ENCODE data around the gene CCR1. TPM values are rescaled to one million over a fixed set of nuclear protein-coding genes. Genes with fewer than 3 reads are reported as not detected.

Gene CCR1
- polyA plus RNA-seq, 1 donor (not counting 4 experiments of a cell fraction or from before 2014, with no cell fraction given), result not detected

DNA sequence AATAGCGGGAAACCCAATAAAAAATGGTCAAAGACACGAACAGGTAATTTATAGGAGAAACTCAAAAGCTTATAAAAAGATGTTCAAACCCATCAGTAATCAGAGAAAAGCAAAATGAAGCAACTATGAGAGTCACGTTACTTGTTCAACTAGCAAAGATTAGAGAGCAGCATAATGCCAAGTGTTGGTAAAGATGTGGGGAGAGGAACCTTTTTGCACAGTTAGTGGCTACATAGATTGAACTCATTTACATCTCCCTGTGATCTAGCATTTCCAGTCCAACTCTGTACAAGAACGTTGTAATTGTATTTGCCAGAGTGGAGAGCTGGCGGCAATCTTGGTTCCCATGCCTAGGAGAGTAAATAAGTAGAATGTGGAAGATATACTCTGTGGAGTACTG lies 15.2 kb downstream of the CCR1 start:
- Histone ChIP-seq H3K79me2 (ENCODE audit: control insufficient read depth, insufficient read depth, low read length) (no peaks in the 10 kb centered on the region), H3K9me3 (ENCODE audit: control insufficient read depth, low read depth, low read length) (no peaks in the 10 kb centered on the region), H2AFZ (ENCODE audit: control insufficient read depth, low read length) (no peak overlapping the region), H3K9ac (ENCODE audit: control insufficient read depth, extremely low read depth, insufficient read depth, low read length) (no peak overlapping the region), H3K27ac (ENCODE audit: control insufficient read depth, insufficient read depth, low read length) (no peak overlapping the region), H3K4me2 (ENCODE audit: control insufficient read depth, extremely low read depth, insufficient read depth, low read depth, low read length) (no peak overlapping the region), H4K20me1 (ENCODE audit: control insufficient read depth, extremely low read depth, insufficient read depth, low read length) (no peaks in the 10 kb centered on the region), H3K27me3 (ENCODE audit: control insufficient read depth, extremely low read depth, insufficient read depth, low read length) (no peaks in the 10 kb centered on the region), H3K36me3 (ENCODE audit: control insufficient read depth in 2 of 2, extremely low read depth in 1 of 2, insufficient read depth in 2 of 2, low read length in 2 of 2) (no peaks in the 10 kb centered on the region), H3K9me1 (ENCODE audit: control insufficient read depth, extremely low read depth, insufficient read depth, low read length) (no peaks in the 10 kb centered on the region), H3K4me1 (ENCODE audit: control insufficient read depth, extremely low read depth, insufficient read depth, low read length) (no peaks in the 10 kb centered on the region), H3K4me3 (ENCODE audit: control insufficient read depth in 2 of 3, extremely low read depth in 1 of 3, insufficient read depth in 2 of 3, low read depth in 1 of 3, low read length in 3 of 3) (no peak overlapping the region)
- TF ChIP-seq, protein P1, sequence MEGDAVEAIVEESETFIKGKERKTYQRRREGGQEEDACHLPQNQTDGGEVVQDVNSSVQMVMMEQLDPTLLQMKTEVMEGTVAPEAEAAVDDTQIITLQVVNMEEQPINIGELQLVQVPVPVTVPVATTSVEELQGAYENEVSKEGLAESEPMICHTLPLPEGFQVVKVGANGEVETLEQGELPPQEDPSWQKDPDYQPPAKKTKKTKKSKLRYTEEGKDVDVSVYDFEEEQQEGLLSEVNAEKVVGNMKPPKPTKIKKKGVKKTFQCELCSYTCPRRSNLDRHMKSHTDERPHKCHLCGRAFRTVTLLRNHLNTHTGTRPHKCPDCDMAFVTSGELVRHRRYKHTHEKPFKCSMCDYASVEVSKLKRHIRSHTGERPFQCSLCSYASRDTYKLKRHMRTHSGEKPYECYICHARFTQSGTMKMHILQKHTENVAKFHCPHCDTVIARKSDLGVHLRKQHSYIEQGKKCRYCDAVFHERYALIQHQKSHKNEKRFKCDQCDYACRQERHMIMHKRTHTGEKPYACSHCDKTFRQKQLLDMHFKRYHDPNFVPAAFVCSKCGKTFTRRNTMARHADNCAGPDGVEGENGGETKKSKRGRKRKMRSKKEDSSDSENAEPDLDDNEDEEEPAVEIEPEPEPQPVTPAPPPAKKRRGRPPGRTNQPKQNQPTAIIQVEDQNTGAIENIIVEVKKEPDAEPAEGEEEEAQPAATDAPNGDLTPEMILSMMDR (optimal IDR thresholded peaks at IDR 0.05 in 1 of 3, IDR thresholded peaks at IDR 0.05 in 1 of 3, conservative IDR thresholded peaks at IDR 0.05 in 1 of 3; ENCODE audit: extremely low read depth in 1 of 3, insufficient read depth in 2 of 3, low read length in 3 of 3), result no peak
- no peak for TF ChIP-seq EZH2 (IDR thresholded peaks at IDR 0.05; ENCODE audit: low read length)
- FAIRE-seq, result no peak
- DNase-seq (ENCODE audit: low read depth, low spot score), result no peak
- dilution Hi-C loops (cut with MboI; ENCODE audit: extremely low pct_ligation_motif_present, low sequenced_read_pairs), result no loop called here

DNA sequence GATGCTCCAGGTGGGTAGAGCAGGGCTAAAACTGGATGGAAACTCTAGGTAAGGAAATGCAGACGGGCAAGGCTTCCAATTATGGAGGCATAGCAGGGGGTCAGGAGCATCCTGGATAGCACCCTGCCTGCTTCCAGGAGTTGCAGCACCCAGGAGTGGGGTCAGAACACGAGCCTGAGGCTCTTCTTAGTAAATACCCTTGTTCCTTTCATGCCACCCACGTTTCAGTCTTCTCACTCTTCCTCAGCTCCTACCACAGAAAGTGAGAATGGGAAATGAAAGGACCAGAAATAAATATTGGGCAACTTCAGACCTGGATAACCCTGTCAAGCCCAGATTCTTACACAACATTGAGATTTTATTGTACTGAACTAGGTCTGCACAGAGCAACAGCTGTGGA lies 16.4 kb downstream of the CCR1 start:
- H4K20me1 ChIP-seq (ENCODE audit: control insufficient read depth, extremely low read depth, insufficient read depth, low read length), result no peaks in the 10 kb centered on the region
- no peaks in the 10 kb centered on the region for H3K9me1 ChIP-seq (ENCODE audit: control insufficient read depth, extremely low read depth, insufficient read depth, low read length)
- no peaks in the 10 kb centered on the region for H3K27me3 ChIP-seq (ENCODE audit: control insufficient read depth, extremely low read depth, insufficient read depth, low read length)
- no peak overlapping the region for H2AFZ ChIP-seq (ENCODE audit: control insufficient read depth, low read length)
- DNase-seq (ENCODE audit: low read depth, low spot score) (no peak), FAIRE-seq (no peak)
- no peak overlapping the region for H3K4me3 ChIP-seq (ENCODE audit: control insufficient read depth in 2 of 3, extremely low read depth in 1 of 3, insufficient read depth in 2 of 3, low read depth in 1 of 3, low read length in 3 of 3)
- no peaks in the 10 kb centered on the region for H3K4me1 ChIP-seq (ENCODE audit: control insufficient read depth, extremely low read depth, insufficient read depth, low read length)
- H3K36me3 ChIP-seq (ENCODE audit: control insufficient read depth in 2 of 2, extremely low read depth in 1 of 2, insufficient read depth in 2 of 2, low read length in 2 of 2), result no peaks in the 10 kb centered on the region
- TF ChIP-seq, protein P1 (optimal IDR thresholded peaks at IDR 0.05 in 1 of 3, IDR thresholded peaks at IDR 0.05 in 1 of 3, conservative IDR thresholded peaks at IDR 0.05 in 1 of 3; ENCODE audit: extremely low read depth in 1 of 3, insufficient read depth in 2 of 3, low read length in 3 of 3), result no peak
- no peak for TF ChIP-seq EZH2 (IDR thresholded peaks at IDR 0.05; ENCODE audit: low read length)
- no peak overlapping the region for H3K4me2 ChIP-seq (ENCODE audit: control insufficient read depth, extremely low read depth, insufficient read depth, low read depth, low read length)
- no peak overlapping the region for H3K9ac ChIP-seq (ENCODE audit: control insufficient read depth, extremely low read depth, insufficient read depth, low read length)
- H3K27ac ChIP-seq (ENCODE audit: control insufficient read depth, insufficient read depth, low read length), result no peak overlapping the region
- H3K9me3 ChIP-seq (ENCODE audit: control insufficient read depth, low read depth, low read length), result no peaks in the 10 kb centered on the region
- no peaks in the 10 kb centered on the region for H3K79me2 ChIP-seq (ENCODE audit: control insufficient read depth, insufficient read depth, low read length)
- dilution Hi-C loops (cut with MboI; ENCODE audit: extremely low pct_ligation_motif_present, low sequenced_read_pairs), result no loop called here

Data from keratinocyte (primary cell).